Smooth muscle cell (in vitro differentiated cells): ENCODE measurements around the gene RNF144B. TPM values are rescaled to one million over a fixed set of nuclear protein-coding genes. Genes with fewer than 3 reads are reported as not detected.
A peak's percentile ranks its signal among the peaks of the same experiment; 100 is the strongest.

Source experiments
- DNase-seq: peaks from one replicate; lab custom pipeline; 2025; ENCODE audit not compliant: unreplicated experiment; lab: John Stamatoyannopoulos, UW
- H2AFZ ChIP-seq: fragments of 200-600 bp; sonication (generic); 2 replicates; pipeline ENCODE4 v1.6.0; 2016; ENCODE audit warnings: antibody characterized with exemption, low read depth, mild to moderate bottlenecking
- H3F3A ChIP-seq: fragments of 200-600 bp; sonication (generic); 2 replicates; pipeline ENCODE4 v1.6.0; 2017; ENCODE audit warnings: antibody characterized with exemption, low read depth
- H3K27ac ChIP-seq: fragments of 200-600 bp; sonication (generic); 2 replicates; pipeline ENCODE4 v1.5.1; 2016; ENCODE audit warnings: low read depth, mild to moderate bottlenecking
- H3K27me3 ChIP-seq: fragments of 200-600 bp; sonication (generic); 2 replicates; pipeline ENCODE4 v1.6.1; 2016; ENCODE audit warnings: low read depth, mild to moderate bottlenecking
- H3K36me3 ChIP-seq: fragments of 200-600 bp; sonication (generic); 2 replicates; pipeline ENCODE4 v1.5.1; 2016; ENCODE audit warnings: low read depth
- H3K4me1 ChIP-seq: fragments of 200-600 bp; sonication (generic); 2 replicates; pipeline ENCODE4 v1.5.1; 2016; ENCODE audit warnings: low read depth
- H3K4me2 ChIP-seq: fragments of 200-600 bp; sonication (generic); 2 replicates; pipeline ENCODE4 v1.6.0; 2016; ENCODE audit warnings: mild to moderate bottlenecking
- H3K4me3 ChIP-seq: fragments of 200-600 bp; sonication (generic); 2 replicates; pipeline ENCODE4 v1.5.1; 2016; ENCODE audit warnings: mild to moderate bottlenecking
- H3K79me2 ChIP-seq: fragments of 200-600 bp; sonication (generic); 2 replicates; pipeline ENCODE4 v1.6.0; 2016; ENCODE audit warnings: low read depth, mild to moderate bottlenecking
- H3K9ac ChIP-seq: fragments of 200-600 bp; sonication (generic); 2 replicates; pipeline ENCODE4 v1.6.0; 2016; ENCODE audit warnings: low read depth
- H3K9me3 ChIP-seq: fragments of 200-600 bp; sonication (generic); replicated peaks from 2 replicates; pipeline ENCODE4 v1.5.1; 2016; ENCODE audit warnings: low read depth
- H4K20me1 ChIP-seq: fragments of 200-600 bp; sonication (generic); 2 replicates; pipeline ENCODE4 v1.6.0; 2016; ENCODE audit warnings: low read depth
- CTCF ChIP-seq: fragments of 200-600 bp; sonication (generic); IDR thresholded peaks from 2 replicates; pipeline ENCODE4 v1.5.1; 2017; ENCODE audit warnings: borderline replicate concordance, mild to moderate bottlenecking, antibody characterized with exemption; ENCODE audit not compliant: insufficient read depth, poor library complexity, severe bottlenecking
- WGBS: methylation state at CpG from one replicate; pipeline ENCODE4 v1.1.7; 2016; ENCODE audit warnings: low lambda C conversion rate; 5-methylcytosine and 5-hydroxymethylcytosine counted together
- polyA plus RNA-seq: library from polyadenylated mRNA; unstranded; fragments of >200 nt; fragmentation: Nextera tagmentation; extraction: Ambion mirVana; gene quantifications from 2 replicates; pipeline ENCODE4 v1.2.1, GENCODE V29; 2016
- total RNA-seq: library from RNA; depleted of rRNA; stranded (reverse); fragments of >200 nt; gene quantifications from 2 replicates; pipeline ENCODE4 v1.2.3, GENCODE V29; 2014

The RNF144B gene
- total and polyA plus RNA-seq, 2 experiments from 2014 or later: 3.4 to 10.9 TPM

- peaks cover 5% of the 10 kb centered on the region for H3K27me3 ChIP-seq
- no peak overlapping the region for H3K9ac ChIP-seq
- H3K36me3 ChIP-seq: no peaks in the 10 kb centered on the region
- DNase-seq: no peak
- H3K27ac ChIP-seq: peak overlapping the region; percentile 29
- H3K4me3 ChIP-seq: no peak overlapping the region
- no peak overlapping the region for H2AFZ ChIP-seq
- H3F3A ChIP-seq: no peaks in the 10 kb centered on the region
- H3K4me1 ChIP-seq: no peaks in the 10 kb centered on the region
- H3K4me2 ChIP-seq: no peak overlapping the region
- no peak for TF ChIP-seq CTCF
- no peaks in the 10 kb centered on the region for H3K9me3 ChIP-seq
- 51% methylated on average over 2 of the region's 2 CpGs for WGBS
- no peaks in the 10 kb centered on the region for H3K79me2 ChIP-seq
- no peaks in the 10 kb centered on the region for H4K20me1 ChIP-seq
Measured at GRCh38 chr6:18425218-18425617, 38.1 kb downstream of the RNF144B start.

DNA sequence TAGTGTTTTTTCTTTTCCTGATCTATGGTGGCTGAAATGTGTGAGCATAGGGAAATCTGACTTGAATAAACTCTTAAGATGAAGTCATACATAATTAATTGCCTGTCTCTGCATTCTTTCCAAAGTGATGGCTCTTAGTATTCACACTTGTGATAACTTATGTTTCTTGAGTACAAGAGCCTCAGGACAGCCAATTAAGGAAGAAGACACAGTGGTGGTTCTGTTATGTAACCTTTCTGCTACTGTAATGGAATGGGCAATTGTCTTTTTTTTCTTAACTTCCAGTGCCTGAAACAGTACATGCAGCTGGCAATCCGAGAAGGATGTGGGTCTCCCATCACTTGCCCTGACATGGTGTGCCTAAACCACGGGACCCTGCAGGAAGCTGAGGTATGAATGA is 40.1 kb downstream of the RNF144B start:
- no peaks in the 10 kb centered on the region for H4K20me1 ChIP-seq

DNA sequence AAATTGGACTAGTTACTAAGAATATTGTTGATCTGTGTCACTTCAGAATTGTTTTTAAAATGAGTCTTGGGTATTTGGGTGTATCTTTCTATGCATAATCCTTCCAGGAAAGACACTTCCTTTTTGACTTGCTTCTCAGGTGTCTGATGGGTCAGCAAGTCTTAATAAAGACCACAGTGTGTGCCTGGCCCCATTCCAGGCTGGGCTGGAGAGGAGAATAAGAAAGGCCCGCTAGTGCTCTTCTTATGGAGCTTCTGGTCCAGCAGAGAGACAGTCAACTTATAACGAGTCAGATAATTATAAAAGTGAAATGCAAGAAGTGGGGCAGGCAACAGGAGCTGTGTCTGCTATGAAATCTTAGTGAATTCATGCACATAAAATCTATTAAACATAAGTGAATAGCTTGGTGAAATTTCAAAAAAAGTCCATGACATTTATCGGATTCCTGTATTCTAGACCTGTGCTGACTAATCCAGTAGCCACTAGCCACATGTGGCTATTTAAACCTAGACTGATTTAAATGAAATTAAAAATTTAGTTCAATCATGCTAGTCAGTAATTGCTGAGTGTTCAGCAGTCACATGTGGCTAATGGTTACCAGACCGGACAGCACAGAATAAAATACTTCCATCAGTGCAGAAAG is 42.6 kb downstream of the RNF144B start:
- Histone ChIP-seq H4K20me1 (no peaks in the 10 kb centered on the region), H3K9me3 (no peaks in the 10 kb centered on the region), H2AFZ (no peak overlapping the region), H3K4me2 (no peak overlapping the region), H3K27me3 (peaks cover 5% of the 10 kb centered on the region), H3K27ac (no peak overlapping the region), H3F3A (no peaks in the 10 kb centered on the region), H3K79me2 (no peaks in the 10 kb centered on the region), H3K36me3 (no peaks in the 10 kb centered on the region), H3K4me1 (no peaks in the 10 kb centered on the region), H3K4me3 (no peak overlapping the region), H3K9ac (no peak overlapping the region)
- no peak for DNase-seq
- WGBS: 94% methylated on average over 4 of the region's 4 CpGs
- TF ChIP-seq CTCF: no peak

More for the DNA sequence above, 40.1 kb downstream of the RNF144B start:
- WGBS: 72% methylated on average over 2 of the region's 2 CpGs
- H3K27me3 ChIP-seq: peaks cover 5% of the 10 kb centered on the region
- DNase-seq: no peak
- no peak overlapping the region for H3K27ac ChIP-seq
- no peaks in the 10 kb centered on the region for H3K36me3 ChIP-seq
- H3K4me1 ChIP-seq: no peaks in the 10 kb centered on the region
- no peaks in the 10 kb centered on the region for H3K9me3 ChIP-seq
- H3F3A ChIP-seq: no peaks in the 10 kb centered on the region
- H3K4me2 ChIP-seq: no peak overlapping the region
- H3K79me2 ChIP-seq: no peaks in the 10 kb centered on the region
- H3K9ac ChIP-seq: no peak overlapping the region
- no peak overlapping the region for H2AFZ ChIP-seq
- no peak for TF ChIP-seq CTCF
- H3K4me3 ChIP-seq: no peak overlapping the region

DNA sequence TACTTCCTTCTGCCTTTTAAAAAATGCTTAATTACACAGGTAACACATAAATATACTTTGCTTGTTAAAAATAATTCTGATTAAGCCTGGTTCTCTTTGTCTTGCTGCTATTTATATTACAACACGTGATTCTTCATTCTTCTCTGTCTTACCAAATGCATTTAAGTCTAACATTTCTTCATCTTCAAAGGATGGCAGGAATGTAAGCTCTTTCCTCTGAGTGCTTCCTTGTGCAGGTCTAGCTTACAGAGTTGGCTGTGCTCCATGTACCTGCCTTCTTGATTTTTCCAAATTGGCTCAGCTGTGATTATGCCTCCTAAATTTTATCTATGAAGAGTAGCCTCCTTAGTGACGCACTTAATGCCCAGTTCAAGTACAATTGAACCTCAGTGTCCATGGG is 44.4 kb downstream of the RNF144B start:
- Histone ChIP-seq H3F3A (no peaks in the 10 kb centered on the region), H3K36me3 (no peaks in the 10 kb centered on the region), H3K27me3 (no peaks in the 10 kb centered on the region), H2AFZ (no peak overlapping the region), H3K79me2 (no peaks in the 10 kb centered on the region), H3K4me1 (no peaks in the 10 kb centered on the region), H4K20me1 (no peaks in the 10 kb centered on the region), H3K9ac (no peak overlapping the region), H3K9me3 (no peaks in the 10 kb centered on the region), H3K27ac (peak overlapping the region; percentile 25), H3K4me3 (no peak overlapping the region), H3K4me2 (no peak overlapping the region)
- no peak for TF ChIP-seq CTCF
- 87% methylated on average over 2 of the region's 2 CpGs for WGBS
- DNase-seq: no peak
